ENCODE measurements around the gene RHBDL2.
"Not testable (repeated sequence)": the region's sequence is repeated elsewhere in the genome, so short reads cannot be mapped to it uniquely, and the experiment has no call there.

The RHBDL2 gene

DNA sequence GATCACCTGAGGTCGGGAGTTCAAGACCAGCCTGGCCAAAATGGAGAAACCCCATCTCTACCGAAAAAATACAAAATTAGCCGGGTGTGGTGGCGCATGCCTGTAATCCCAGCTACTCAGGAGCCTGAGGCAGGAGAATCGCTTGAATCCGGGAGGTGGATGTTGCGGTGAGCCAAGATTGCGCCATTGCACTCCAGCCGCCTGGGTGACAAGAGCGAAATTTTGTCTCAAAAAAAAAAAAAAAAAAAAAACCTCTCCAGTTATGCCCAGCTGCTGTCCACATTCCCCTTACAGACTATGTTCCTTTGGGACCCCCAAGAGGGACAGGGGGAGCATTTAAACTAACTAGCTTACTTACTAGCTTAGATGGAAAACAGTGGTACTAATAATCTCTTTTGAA, 105.3 kb downstream of the RHBDL2 start:
- H3K4me3 Mint-ChIP-seq; H3K9me3 Mint-ChIP-seq; H3K4me1 Mint-ChIP-seq (ENCODE audit: low read depth); H3K27me3 Mint-ChIP-seq; H3K27ac Mint-ChIP-seq: not testable (repeated sequence)
- peaks cover 22% of the 10 kb centered on the region for H3K36me3 Mint-ChIP-seq (ENCODE audit: low read depth)
